Peyer's patch (tissue), 4 donors: ENCODE measurements around the gene FBLN5.

Experiments used
- POLR2A ChIP-seq, 2 donors: fragments of 450-650 bp; IDR thresholded peaks; one replicate each; pipeline ENCODE4 v1.5.1; 2017; ENCODE audit warnings: antibody characterized with exemption in 2 of 2, mild to moderate bottlenecking in 2 of 2, moderate library complexity in 2 of 2
- TF ChIP-seq, protein P1 (sequence below), 6 experiments: fragments of 450-650 bp in 4 of 6; fragments of 200-600 bp in 2 of 6; sonication (generic) in 1 of 6; IDR thresholded peaks; one replicate each; pipeline ENCODE4 v1.5.1; 2017 to 2019; ENCODE audit warnings: antibody characterized with exemption in 6 of 6, mild to moderate bottlenecking in 3 of 6, moderate library complexity in 1 of 6

- TF ChIP-seq, protein P1, sequence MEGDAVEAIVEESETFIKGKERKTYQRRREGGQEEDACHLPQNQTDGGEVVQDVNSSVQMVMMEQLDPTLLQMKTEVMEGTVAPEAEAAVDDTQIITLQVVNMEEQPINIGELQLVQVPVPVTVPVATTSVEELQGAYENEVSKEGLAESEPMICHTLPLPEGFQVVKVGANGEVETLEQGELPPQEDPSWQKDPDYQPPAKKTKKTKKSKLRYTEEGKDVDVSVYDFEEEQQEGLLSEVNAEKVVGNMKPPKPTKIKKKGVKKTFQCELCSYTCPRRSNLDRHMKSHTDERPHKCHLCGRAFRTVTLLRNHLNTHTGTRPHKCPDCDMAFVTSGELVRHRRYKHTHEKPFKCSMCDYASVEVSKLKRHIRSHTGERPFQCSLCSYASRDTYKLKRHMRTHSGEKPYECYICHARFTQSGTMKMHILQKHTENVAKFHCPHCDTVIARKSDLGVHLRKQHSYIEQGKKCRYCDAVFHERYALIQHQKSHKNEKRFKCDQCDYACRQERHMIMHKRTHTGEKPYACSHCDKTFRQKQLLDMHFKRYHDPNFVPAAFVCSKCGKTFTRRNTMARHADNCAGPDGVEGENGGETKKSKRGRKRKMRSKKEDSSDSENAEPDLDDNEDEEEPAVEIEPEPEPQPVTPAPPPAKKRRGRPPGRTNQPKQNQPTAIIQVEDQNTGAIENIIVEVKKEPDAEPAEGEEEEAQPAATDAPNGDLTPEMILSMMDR (IDR thresholded peaks at IDR 0.05) = no peak
- TF ChIP-seq POLR2A (IDR thresholded peaks at IDR 0.05) = no peak
These were observed 44.4 kb downstream of the FBLN5 start for GRCh38 chr14:91903070-91903469.
